Central memory CD4-positive, alpha-beta T cell (primary cell): ENCODE data around the gene ZC3H12C.

Experiments
- DNase-seq: peaks from one replicate; pipeline ENCODE4 v3.0.0; 2022

The ZC3H12C gene

DNA sequence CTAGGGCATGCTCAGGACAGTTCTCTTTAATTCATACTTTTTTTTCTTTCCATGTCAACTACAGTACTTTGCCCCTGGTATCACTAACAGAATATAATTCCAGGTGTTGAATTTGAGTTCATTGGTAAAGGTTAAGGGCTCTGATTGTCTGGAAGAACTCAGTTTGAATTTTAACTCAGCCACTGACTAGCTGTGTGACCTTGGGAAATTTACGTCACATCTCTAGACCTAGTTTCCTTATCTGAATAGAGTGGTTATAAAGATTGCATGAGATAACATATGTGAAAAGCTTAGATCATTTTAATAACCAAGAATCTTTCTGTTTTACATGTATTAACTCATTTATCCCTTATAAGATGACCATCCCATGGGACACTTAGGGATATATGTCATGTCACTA lies 15.8 kb upstream of the ZC3H12C start:
- no peak for DNase-seq

DNA sequence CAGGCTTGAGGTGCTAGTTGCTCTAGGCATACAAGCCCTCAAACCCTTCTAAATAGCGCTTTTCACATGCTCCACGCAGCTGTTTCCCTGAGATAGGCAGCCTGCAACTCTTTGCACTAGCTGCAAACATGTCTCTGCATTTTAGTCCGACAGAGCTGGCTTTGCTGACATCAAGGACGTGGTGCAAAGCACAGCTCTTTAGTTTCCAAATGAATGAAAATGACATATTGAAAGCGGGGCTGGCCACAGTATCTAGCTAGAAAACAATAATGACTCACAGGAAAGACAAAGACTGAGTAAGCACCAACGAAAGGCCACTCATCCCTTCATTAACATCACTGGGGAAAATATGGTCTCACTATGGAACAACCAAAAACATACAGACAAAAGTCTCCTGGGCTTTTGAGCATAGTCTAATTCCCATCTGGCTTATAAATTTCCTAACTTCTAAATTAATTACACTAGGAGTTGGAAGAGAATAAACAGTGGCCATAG lies 15.3 kb upstream of the ZC3H12C start:
- DNase-seq = no peak

DNA sequence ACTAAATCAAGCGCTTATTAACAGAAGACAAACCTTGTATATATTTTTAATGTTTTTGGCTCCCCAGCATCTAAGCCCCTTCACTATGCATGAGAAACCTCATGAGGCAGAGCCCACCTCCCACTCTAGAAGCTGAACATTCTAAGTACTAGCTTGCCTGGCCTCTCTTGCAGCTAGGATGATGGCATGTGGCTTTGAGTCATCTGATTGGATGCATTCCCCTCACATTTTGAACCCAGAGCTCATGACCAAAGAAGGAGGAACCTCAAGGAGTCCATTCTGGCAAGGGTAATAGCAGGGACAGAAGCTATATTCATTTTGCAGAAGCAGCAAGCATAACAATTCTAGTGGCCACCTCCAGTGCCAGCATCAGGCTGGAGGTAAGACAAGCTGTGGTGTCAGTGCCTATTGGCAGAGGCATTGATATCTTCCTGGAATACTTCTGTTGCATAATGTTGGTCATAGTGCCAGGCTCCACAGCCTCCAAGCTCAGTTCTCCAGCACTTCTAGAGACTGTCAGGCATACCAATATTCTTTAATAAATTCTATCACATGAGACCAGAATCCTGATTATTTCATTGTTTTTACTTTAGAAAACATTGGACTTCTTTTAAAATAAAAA lies 14.2 kb upstream of the ZC3H12C start:
- DNase-seq = no peak

DNA sequence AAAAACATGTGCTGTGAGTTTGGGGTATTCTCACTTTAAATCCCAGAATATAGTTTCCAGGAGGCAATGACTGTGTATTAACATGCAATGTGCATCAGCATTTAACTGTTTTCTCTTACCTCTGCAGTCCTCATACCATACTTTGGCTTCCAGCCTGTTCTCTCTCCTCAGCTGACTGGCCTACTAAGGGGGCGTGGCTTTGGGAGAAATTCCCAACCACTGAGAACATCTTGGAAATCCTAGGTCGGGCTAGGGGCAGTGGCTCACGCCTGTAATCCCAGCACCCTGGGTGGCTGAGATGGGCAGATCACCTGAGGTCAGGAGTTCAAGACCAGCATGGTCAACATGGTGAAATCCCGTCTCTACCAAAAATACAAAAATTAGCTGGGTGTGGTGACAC lies 13.5 kb upstream of the ZC3H12C start:
- no peak for DNase-seq

DNA sequence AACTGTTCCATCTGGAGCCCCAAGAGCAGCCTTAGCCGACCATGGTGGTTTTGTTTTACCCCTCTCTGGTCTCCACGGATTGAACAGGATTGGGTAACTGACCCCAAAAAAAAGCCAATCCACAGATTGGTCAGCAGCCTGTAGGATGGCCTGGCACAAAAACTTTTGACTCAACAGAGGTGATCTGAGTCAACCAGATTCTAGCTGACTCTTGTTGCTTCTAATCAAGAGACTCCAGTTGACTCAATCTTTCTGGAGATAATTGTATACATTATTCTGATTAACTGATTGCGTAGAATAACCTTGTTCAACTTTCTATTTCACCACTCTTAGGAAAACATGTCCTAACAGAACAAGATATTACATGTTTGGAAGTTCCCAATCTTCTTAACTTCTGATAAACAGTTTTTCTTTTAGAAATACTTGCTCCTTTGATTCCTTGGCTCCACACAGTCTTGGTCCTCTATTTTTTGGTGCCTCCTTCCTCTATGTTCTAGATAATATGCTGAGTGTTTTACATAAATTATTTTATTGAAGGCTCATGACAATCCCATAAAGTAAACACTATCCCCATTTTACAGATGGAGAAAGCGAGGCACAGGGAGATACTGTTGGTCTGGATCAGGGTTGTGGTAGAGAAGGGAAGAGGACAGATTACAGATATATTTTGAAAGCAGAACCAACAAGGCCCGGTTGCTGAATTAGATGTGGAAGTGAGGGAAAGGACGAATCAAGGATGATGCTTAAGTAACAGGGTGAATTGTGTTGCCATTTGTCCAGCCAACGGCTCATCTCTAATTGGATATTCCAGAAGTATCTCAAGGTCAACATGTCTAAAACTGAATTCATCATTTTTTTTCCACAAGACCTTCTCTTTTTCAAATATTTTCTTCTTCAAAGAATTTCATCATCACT lies 11.5 kb upstream of the ZC3H12C start:
- DNase-seq = no peak

DNA sequence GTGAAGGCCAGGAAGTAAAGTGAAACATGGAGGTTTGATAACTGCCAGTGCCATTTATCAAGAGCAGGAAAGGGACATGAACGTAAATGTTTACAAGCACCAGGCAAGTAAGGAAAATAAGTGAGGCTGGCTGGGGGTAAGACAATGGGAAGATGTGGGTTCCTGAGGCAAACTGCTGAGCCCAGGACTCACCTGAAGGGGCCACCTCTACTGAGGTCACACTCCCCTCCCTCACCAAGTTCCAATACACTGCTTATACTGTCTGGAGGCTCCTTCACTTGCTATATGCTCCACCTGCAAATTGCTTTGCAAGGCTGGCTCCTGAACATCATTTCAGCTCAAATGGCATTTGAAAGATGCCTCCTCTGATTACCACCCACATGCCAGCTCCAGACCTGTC lies 10.3 kb upstream of the ZC3H12C start:
- DNase-seq = no peak

DNA sequence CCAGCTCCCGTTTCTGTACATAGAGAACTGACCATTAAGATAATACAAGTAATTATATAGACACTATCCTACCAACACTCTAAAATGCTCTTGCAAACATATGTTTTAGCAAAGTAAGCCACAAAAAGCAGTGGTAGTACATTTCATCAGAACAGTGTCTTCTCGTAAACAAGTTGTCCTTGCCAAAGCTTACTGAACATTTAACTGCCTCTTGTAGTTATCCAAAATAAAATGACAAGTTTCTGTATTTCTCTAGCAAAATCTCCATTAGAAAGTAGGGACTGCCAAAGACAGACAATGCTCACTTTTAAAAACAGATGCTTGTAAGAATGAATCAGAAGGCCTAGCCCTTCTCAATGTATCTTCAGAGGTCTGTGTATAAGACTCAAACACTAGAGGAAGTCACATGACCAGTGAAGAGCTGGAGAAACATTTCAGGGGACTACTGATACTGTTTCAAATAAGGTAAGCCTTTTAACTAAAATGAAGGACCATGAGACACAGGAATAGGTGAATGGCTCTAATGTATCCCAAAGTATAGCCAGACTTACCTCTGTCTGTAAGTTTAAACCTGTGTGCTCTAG lies 7.8 kb upstream of the ZC3H12C start:
- DNase-seq = no peak

DNA sequence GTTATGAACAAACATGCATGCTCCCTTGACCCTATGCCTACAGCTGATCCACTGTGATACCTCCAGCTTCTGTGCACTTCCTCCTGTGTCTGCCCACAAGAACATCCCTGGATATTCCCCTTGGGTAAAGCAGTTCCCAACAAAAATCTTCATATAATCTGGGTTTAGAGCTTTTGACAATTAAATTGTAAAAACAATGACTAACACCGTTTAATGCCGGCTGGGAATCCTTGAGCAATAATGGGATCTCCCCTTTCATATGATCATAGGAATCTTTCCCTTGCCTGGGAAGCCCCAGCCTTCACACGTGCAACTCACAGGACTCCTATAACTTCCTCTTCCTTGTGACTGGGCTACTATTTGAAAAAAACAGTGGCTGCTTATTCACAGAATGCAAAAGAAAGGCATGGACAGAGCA lies 6.3 kb upstream of the ZC3H12C start:
- no peak for DNase-seq

DNA sequence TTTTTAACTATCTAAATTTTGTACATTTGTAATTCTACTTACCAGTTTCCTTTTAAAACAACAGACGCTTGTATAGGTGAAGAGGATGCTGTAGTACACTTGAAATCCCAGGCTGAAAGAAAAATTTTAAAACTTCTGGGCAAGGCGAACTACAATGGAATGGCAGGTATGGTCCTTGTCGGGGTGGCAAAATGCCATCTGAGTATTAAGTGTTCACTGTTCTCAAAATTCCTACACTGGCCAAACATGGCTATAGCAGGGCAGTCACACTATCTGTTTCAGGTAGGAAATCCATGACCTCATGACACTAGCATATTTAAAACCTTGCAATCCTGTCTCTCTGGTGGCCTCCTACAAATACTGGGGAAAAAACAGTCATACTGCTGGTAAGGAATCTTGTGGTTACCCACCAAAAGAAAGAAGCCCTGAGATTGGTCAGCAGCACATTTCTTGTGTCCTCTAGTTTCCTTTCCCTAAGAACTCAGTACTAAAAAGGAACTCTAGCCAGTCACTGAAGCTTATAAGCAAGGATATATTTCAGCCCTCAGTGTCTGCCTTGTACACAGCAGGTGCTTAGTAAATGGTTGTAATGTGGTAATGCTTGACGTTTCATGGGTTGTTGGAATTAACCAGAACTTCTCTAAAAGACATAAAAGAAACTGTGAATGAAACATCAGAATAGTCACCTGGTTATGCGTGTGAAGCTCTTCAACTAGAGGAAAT lies 5.2 kb upstream of the ZC3H12C start:
- no peak for DNase-seq

DNA sequence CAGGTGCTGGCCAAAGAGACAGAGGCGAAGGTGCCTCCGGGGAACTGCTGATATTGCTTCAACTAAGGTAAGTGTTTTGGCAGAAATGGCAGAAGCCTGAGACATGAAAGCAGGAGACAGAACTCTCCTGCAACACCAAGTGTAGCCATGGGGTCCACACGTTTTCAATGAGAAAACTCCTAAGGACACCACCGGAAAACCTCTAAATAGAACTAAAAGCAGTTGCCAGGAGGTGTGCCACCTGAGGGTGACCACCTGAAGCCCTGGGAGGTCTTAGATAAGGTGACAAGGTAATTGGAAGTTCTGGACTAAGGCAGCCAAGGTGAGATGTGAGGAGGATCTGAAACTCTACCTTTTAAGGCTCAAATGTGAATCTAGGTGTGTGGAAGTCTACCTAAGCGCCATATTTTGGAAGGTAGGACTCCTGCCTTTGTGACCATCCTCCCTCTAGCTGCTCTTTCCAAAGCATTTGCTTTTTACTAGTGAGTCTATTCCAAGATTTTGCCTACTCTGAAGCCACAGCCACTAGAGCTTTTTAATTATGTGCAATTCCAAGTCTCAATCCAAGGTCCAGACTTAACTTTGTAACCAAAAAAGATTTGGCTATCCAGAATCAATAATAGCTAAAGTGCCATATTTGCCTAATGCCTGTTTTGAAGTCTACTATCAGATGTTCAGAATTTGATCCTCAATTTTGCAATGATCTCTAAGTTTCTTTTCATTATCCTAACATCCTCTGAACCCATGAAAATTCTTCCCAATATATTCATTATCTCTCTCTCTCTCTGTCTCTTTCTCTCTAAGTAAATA lies 4.5 kb upstream of the ZC3H12C start:
- no peak for DNase-seq

DNA sequence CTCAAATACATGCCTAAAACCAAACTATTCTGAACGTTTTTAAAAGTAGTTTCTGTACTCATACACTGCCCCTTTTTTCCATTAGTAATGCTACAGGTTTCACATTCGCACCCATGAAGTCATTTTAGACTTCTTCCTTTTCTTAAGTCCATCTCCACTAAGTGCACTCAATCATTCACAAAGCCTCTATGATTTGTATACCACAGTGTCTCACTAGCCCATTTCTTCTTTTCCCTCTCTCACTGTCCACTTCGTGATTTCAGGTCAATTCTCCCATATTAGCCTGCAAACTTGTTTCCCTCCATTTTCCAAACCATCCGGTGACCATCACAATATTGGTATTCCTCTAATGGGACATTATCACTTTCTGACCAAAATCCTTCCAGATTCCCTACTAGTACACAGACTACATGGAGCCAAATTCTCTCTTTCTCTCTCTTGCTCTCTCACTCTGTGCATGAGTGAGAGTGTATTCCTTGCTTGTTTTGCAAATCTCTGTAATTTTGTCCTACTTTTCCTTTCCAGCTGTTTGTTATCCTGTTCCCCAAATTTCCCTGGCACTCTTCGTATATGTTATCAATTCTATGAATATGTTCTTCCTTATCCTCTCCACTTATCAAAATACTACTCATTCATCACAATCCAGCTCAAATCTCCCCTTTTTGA lies 3.4 kb upstream of the ZC3H12C start:
- DNase-seq = no peak

DNA sequence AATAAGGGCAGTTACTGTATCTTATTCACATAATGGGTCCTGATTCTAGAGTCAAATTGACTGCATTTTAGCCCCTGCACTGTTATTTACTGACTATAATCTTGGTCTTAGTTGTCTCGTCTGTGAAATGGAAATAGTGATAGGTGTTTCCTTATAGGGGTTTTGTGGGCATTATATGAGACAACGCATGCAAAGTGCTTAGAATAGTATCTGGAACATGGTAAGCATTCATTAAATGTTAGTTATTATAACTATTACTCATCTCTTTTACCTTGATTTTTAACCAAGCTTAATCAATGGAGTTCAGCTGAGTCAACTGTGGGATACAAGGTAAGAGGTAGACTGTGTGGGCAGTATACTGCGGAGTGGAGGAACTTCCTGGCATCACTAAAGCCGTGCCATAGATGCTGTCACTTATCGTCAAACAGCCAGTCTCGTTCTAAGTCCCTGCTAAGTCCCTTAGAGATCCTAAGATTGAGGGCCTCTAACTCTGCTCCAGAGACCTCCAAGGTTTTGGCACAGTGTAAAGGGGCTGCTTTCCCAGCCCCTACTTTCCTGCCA lies 2.6 kb upstream of the ZC3H12C start:
- DNase-seq = no peak

DNA sequence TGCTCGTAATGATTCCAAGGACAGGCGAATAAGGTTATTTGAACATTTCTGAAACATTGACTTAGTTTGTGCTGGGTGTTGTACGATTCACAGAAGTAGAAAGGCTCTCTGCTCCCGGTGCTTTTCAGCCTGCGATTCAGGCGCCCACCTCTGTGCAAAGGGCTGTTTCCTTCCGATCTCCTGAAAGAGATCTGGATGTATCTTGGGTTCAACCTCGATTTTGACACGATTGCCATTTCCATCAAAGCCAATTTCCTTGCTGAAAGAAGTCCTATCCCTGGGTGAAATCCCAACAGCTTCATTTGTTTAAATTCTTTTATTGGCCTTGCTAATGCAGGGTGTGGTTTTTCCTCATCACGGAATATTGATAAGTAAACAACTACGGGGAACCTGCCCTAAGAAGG lies 1.1 kb upstream of the ZC3H12C start:
- no peak for DNase-seq

DNA sequence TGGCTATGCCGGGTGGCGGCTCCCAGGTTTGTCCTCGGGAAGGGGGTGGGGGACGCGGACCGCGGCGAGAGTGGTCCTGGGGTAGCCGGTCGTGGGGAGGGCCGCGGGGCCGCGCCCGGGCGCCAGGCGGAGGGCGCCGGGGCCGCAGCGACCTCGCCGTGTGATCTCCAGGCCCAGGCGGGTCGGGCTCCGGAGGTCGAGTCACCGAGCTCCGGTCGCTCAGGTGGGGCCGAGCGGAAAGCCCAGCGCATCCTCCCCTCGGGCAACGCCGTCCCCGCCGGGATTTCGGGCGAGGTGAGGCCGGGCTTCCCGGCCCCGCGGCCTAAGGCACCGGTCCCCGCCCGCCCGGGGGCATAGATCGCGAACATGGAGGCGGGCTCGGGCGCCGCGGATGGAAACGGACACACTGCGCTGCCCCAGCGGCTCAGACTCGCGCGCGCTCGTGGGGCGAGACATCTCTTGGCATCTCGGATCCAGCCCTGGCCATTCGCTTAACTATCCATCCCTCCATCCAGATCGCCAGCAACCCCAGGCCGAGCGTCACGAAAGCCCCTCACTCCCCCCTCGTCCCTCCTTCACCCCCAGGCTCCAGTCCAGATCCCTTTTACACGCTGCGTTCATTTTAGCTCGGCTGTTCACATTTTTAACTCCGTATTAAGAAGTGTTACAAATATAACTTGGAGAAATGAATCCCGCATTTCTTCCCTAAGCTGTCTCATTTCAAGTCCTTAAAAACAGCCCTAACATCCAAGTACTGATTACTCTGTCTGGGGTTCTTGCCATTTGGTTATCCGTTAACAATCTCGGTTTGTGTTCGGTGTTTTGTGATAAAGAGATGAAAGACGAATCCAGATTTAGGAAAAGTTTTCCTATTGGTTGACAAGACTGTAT lies 460 bp downstream of the ZC3H12C start:
- no peak for DNase-seq

DNA sequence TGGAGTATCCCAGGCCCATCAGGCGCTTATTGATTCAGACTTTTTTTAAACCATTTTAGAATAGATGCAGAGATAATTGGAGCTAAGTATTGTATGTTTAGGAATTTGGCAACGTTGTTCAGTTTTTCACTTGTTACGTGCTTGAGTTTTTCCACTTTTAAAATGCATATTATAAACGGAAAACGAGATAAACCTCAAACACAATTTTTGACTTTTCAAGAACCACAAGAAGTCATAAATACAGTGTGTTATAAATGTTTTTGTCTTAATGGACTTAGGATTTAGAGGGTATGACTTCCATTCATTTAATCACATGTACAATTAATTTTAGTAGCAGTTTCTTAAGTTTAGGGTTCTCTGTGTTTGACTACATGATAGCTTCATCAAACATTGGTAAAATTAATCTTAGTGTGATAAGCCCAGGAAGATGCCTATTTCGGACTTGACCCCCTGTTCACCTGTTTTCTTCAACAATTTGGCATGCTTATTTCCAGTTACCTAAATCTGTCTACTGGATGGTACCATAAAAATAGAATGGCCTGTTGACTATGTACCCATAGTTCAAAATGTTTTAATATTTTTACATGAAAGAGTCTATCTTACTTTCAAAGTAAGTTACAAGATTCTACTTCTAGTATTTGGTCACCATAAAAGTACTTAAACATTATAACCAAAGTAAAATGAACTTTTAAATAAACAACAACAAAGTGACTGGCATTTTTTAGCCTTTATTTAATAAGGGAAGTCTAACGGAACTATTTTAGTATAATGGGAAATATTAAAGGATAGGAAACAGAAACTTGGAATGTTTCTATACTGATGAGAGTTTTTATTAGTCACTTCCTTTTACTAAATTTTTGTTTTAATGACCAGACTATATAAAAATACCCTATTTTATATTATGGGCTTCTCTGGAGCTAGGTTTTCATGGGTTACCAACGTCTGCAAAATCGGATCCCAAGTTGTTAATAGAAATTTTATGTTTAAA lies 1.4 kb downstream of the ZC3H12C start:
- no peak for DNase-seq

DNA sequence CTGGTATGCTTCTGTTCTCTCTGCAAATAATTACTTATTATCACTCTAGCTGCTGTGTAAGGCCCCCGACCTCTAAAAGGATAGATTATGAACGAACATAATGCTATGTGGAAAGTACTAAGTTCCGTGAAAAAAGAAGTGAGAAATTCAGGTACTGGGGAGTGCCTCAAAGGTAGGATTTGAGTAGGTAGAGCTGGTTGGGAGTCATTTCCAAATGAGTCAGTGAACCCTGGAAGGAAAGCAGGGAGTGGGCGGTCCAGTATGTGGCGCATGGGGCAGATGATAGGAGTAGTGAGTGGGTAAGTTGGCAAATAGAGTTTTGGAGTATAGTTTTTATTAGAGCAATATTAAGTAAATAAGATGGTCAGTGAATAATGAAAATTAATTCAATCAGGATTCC lies 2.4 kb downstream of the ZC3H12C start:
- DNase-seq = no peak

DNA sequence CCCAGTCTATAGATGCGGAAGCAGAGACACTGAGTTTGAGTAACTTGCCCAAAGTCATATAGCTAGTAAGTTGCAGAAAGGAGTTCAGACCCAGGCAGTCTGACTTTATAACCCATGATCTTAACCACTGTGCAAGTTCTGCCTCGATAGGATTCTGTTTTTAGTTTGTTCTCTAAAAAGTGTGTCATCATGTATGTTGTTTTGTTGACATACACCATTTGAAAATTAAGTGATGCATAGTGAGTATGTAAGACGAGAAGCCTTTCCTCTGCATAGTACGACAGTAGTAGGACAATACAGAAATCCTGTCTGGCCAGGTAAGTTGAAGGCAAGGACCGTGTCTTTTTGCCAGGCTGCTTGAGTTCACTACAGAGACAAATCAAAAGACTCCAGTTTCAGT lies 3.3 kb downstream of the ZC3H12C start:
- DNase-seq = no peak

DNA sequence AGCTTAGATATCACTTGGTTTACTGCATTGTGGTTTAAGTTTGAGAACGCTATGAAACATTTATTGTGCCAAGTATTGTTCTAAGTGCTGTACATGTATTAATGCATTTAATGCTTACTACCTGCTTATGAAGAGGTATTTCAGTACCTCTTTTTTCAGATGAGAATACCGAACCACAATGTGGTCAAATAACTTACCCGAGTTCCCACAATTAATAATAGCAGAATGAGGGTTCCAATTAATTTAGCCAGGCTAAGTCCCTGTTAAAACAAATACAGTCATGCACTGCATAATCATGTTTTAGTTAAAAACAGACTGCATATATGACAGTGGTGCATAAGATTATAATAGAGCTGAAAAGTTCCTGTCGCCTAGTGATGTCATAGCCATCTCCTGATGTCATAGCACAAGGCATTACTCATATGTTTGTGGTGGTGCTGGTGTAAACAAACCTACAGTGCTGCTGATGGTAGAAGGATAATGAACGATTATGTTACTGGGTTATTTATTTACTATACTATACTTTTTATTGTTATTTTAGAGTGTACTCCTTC lies 4.3 kb downstream of the ZC3H12C start:
- DNase-seq = no peak

DNA sequence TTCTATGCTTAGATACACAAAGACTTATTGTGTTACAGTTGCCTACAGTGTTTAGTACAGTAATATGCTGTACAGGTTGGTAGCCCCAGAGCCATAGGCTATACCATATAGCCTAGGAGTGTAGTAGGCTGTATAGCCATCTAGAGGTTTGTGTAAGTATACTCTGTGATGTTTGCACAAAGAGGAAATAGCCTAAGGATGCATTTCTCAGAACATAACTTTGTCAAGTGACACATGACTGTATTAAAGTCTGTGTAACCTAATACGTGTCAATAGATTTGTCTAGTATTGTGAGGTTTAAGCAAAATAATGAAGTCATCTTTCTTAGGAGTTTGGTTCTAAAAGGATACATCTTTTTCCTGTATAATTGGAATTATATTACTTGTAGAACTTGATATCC lies 5.5 kb downstream of the ZC3H12C start:
- no peak for DNase-seq
